Measurements from ENCODE around the gene LSM2. TPM values are rescaled to one million over a fixed set of nuclear protein-coding genes. Genes with fewer than 3 reads are reported as not detected.

The LSM2 gene
- total and polyA plus RNA-seq, 3 donors from 2014 or later = 43.3 to 55.5 (median 49.6) TPM

- H3K27ac ChIP-seq = no peak overlapping the region
- intact Hi-C loops (cut with DNase I; ENCODE audit: low total_unique reads) = no loop called here
- no peaks in the 10 kb centered on the region for H3K27me3 ChIP-seq
- TF ChIP-seq CTCF (IDR thresholded peaks at IDR 0.05) (no peak), POLR2A (IDR thresholded peaks at IDR 0.05) (no peak)
- H3K4me3 ChIP-seq = no peak overlapping the region
- no peak for DNase-seq
- no peaks in the 10 kb centered on the region for H3K36me3 ChIP-seq (ENCODE audit: low read depth, missing control alignments)
- no peaks in the 10 kb centered on the region for H3K9me3 ChIP-seq
- peaks cover 12% of the 10 kb centered on the region for H3K4me1 ChIP-seq
- WGBS, 2 donors = 90 to 92% methylated on average over 9 to 20 of the region's 20 CpGs
Observed at GRCh38 chr6:31780507-31781243, 26.1 kb downstream of the LSM2 start.

DNA sequence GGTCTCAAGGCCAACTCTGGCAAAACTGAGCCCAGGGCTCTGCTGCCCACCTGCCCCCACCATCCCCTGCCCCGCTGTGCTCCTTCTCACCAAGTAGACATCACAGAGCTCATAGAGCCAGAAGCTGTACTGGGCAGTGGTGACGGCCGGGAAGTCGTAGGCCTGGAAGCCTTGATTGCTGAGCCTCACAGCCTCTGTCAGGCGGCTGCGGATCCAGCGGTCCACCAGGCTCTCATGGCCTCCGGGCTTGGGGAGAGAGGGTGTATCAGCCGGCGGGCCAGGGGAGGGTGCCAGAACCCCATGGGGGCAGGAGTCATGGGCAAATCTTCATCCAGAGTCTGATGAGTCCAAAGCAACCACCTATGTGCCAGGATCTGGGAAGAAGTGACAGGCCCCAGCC, 26.9 kb downstream of the LSM2 start:
- Histone ChIP-seq H3K36me3 (ENCODE audit: low read depth, missing control alignments) (no peaks in the 10 kb centered on the region), H3K27me3 (no peaks in the 10 kb centered on the region), H3K27ac (no peak overlapping the region), H3K4me3 (no peak overlapping the region), H3K4me1 (peaks cover 12% of the 10 kb centered on the region), H3K9me3 (no peaks in the 10 kb centered on the region)
- DNase-seq = no peak
- intact Hi-C loops (cut with DNase I; ENCODE audit: low total_unique reads) = no loop called here
- TF ChIP-seq POLR2A (IDR thresholded peaks at IDR 0.05) = no peak
- WGBS, 2 donors = 91 to 94% methylated on average over 6 to 10 of the region's 10 CpGs

GRCh38 chr6:31778999-31779885, 27.5 kb downstream of the LSM2 start:
- H3K4me1 ChIP-seq = peaks cover 12% of the 10 kb centered on the region
- 87 to 94% methylated on average over 13 to 42 of the region's 43 CpGs for WGBS, 2 donors
- intact Hi-C loops (cut with DNase I; ENCODE audit: low total_unique reads) = no loop called here
- no peaks in the 10 kb centered on the region for H3K9me3 ChIP-seq
- no peak overlapping the region for H3K27ac ChIP-seq
- H3K36me3 ChIP-seq (ENCODE audit: low read depth, missing control alignments) = no peaks in the 10 kb centered on the region
- DNase-seq = no peak
- no peak overlapping the region for H3K4me3 ChIP-seq
- no peaks in the 10 kb centered on the region for H3K27me3 ChIP-seq
- TF ChIP-seq POLR2A (IDR thresholded peaks at IDR 0.05) = no peak

- Histone ChIP-seq H3K36me3 (ENCODE audit: low read depth, missing control alignments) (no peaks in the 10 kb centered on the region), H3K4me3 (no peak overlapping the region), H3K4me1 (peaks cover 12% of the 10 kb centered on the region), H3K9me3 (no peaks in the 10 kb centered on the region), H3K27me3 (no peaks in the 10 kb centered on the region), H3K27ac (no peak overlapping the region)
- no peak for TF ChIP-seq POLR2A (IDR thresholded peaks at IDR 0.05)
- no peak for TF ChIP-seq CTCF (IDR thresholded peaks at IDR 0.05)
- intact Hi-C loops (cut with DNase I; ENCODE audit: low total_unique reads) = no loop called here
- no peak for DNase-seq
- 92 to 95% methylated on average over 3 to 4 of the region's 5 CpGs for WGBS, 2 donors
Observed at GRCh38 chr6:31778193-31778592, 28.6 kb downstream of the LSM2 start.

DNA sequence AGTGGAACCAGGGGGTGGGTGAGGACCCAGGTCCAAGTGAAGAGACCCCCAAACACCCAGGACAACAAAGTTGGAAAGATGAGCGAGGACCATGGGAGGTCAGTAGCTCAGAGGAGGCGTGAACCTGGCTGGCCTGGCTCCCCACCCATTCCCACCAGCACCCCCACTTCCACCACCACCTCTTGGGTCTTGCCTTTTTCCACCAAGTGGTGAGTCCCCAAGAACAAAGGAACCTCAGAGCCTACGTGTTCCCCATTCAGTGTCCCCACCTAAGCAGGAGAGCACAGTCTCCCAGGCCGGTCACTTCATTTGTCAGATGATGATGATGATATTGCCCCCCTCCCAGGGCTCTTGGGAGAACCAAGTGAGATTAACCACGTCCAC, 29.1 kb downstream of the LSM2 start:
- 95 to 100% methylated on average over 5 of the region's 5 CpGs for WGBS, 2 donors

More for the DNA sequence above, 29.1 kb downstream of the LSM2 start:
- Histone ChIP-seq H3K27me3 (no peaks in the 10 kb centered on the region), H3K36me3 (ENCODE audit: low read depth, missing control alignments) (no peaks in the 10 kb centered on the region), H3K9me3 (no peaks in the 10 kb centered on the region), H3K4me3 (no peak overlapping the region), H3K27ac (no peak overlapping the region), H3K4me1 (peaks cover 12% of the 10 kb centered on the region)
- TF ChIP-seq POLR2A (IDR thresholded peaks at IDR 0.05) (no peak), CTCF (IDR thresholded peaks at IDR 0.05) (no peak)
- no peak for DNase-seq
- intact Hi-C loops (cut with DNase I; ENCODE audit: low total_unique reads) = no loop called here
